Measurements from ENCODE around the gene UPK3A. TPM values are rescaled to one million over a fixed set of nuclear protein-coding genes. Genes with fewer than 3 reads are reported as not detected.
"Not testable (repeated sequence)": the region's sequence is repeated elsewhere in the genome, so short reads cannot be mapped to it uniquely, and the experiment has no call there.

Gene UPK3A
- total and polyA plus RNA-seq, 2 experiments from 2014 or later: 0.47 TPM; not detected in 1

GRCh38 chr22:45295004-45295403 lies 10.3 kb downstream of the UPK3A start:
- DNase-seq (ENCODE audit: low spot score); H3F3A ChIP-seq (replicated peaks; ENCODE audit: low read depth); H3K4me2 ChIP-seq; H3K36me3 Mint-ChIP-seq (ENCODE audit: low read depth); H3K9me2 ChIP-seq (ENCODE audit: insufficient read depth); H3K4me3 Mint-ChIP-seq; H3K9me3 Mint-ChIP-seq; H3K4me3 ChIP-seq; H4K20me1 ChIP-seq (replicated peaks; ENCODE audit: insufficient read depth); H3K27me3 Mint-ChIP-seq (ENCODE audit: insufficient read depth, low read depth, poor library complexity); H3K27me3 ChIP-seq (ENCODE audit: insufficient read depth); H3K36me3 ChIP-seq (ENCODE audit: insufficient read depth); H2AFZ ChIP-seq; H3K79me2 ChIP-seq (replicated peaks; ENCODE audit: insufficient read depth); H3K27ac ChIP-seq (ENCODE audit: low read depth); ATAC-seq; H3K27ac Mint-ChIP-seq: not testable (repeated sequence)
- H3K4me1 Mint-ChIP-seq: peaks cover 15% of the 10 kb centered on the region
- H3K4me1 ChIP-seq (ENCODE audit: insufficient read depth): peaks cover 12% of the 10 kb centered on the region; the same call in 1 of the 2 replicates

- no peak for DNase-seq (ENCODE audit: low spot score)
- H3K4me1 Mint-ChIP-seq: peaks cover 15% of the 10 kb centered on the region
- H3K4me1 ChIP-seq (ENCODE audit: insufficient read depth): peaks cover 8% of the 10 kb centered on the region; the same call in 1 of the 2 replicates
- H3K9me3 Mint-ChIP-seq: no peaks in the 10 kb centered on the region
- H3K36me3 Mint-ChIP-seq (ENCODE audit: low read depth): no peaks in the 10 kb centered on the region
- H2AFZ ChIP-seq: no peak overlapping the region
- H3K79me2 ChIP-seq (replicated peaks; ENCODE audit: insufficient read depth): no peaks in the 10 kb centered on the region
- H3K4me3 ChIP-seq: no peak overlapping the region
- no peak overlapping the region for H3K4me3 Mint-ChIP-seq
- H3F3A ChIP-seq (replicated peaks; ENCODE audit: low read depth): no peaks in the 10 kb centered on the region
- peaks cover 9% of the 10 kb centered on the region for H3K27me3 Mint-ChIP-seq (ENCODE audit: insufficient read depth, low read depth, poor library complexity)
- H3K27ac Mint-ChIP-seq: no peak overlapping the region
- no peaks in the 10 kb centered on the region for H3K9me2 ChIP-seq (ENCODE audit: insufficient read depth)
- no peaks in the 10 kb centered on the region for H3K27me3 ChIP-seq (ENCODE audit: insufficient read depth)
- no peak overlapping the region for H3K4me2 ChIP-seq
- H3K27ac ChIP-seq (ENCODE audit: low read depth): no peak overlapping the region
- no peaks in the 10 kb centered on the region for H4K20me1 ChIP-seq (replicated peaks; ENCODE audit: insufficient read depth)
- H3K36me3 ChIP-seq (ENCODE audit: insufficient read depth): no peaks in the 10 kb centered on the region
- no peak for ATAC-seq
- TF ChIP-seq ETS1 (IDR thresholded peaks at IDR 0.05) (no peak), ZNF462 (CRISPR knock-in tag; IDR thresholded peaks at IDR 0.05) (no peak), EZH2phosphoT487 (IDR thresholded peaks at IDR 0.05; ENCODE audit: unreplicated experiment) (no peak), STAT1 (IDR thresholded peaks at IDR 0.05; ENCODE audit: unreplicated experiment) (no peak), CTCF (conservative IDR thresholded peaks at IDR 0.05; ENCODE audit: low read depth in 2 of 2) (no peak), JUNB (IDR thresholded peaks at IDR 0.05; ENCODE audit: unreplicated experiment) (no peak), REST (IDR thresholded peaks at IDR 0.05; ENCODE audit: unreplicated experiment) (no peak), NANOG (IDR thresholded peaks at IDR 0.05; ENCODE audit: borderline replicate concordance) (no peak), POLR2AphosphoS5 (IDR thresholded peaks at IDR 0.05; ENCODE audit: low read depth) (no peak), ZNF114 (CRISPR knock-in tag; IDR thresholded peaks at IDR 0.05) (no peak)
Measured at GRCh38 chr22:45295492-45295891, 10.7 kb downstream of the UPK3A start.

Measured in GM23338 (cell line).